GM04504 (cell line): ENCODE data around the gene CDC20B.
"Not testable (repeated sequence)": the region's sequence is repeated elsewhere in the genome, so short reads cannot be mapped to it uniquely, and the experiment has no call there.

ENCODE experiments used
- DNase-seq: peaks from one replicate; pipeline ENCODE4 v3.0.0-alpha.2; 2012; ENCODE audit warnings: low read depth

Gene CDC20B

DNA sequence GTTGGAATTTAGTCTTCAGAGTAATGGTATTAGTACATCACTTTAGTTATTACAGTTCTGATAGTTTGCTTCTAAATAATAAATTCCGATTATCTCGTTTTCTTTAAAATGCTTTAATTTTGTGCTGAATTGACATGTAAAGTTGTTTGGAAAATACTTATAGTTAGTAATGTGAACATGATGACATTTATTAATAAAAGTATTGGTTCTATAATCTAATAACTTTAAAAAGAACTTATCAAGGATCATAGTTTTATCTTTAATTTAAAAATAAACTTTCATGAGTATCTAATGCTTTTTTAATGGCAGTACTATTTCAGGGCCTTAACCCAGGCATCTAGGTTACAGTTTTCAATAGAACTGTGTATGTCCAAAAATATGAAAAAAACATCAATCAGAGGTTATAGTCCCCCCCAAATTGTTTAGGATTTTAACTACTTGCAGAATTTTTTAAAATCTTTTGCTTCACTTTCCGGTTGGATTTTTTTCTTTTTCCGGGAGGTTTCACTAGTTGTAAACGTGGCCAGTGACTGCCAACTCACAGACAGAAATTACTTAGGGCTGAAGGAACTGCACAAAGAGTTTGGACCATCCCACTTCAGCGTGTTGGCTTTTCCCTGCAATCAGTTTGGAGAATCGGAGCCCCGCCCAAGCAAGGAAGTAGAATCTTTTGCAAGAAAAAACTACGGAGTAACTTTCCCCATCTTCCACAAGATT lies 12.3 kb downstream of the CDC20B start:
- peak; percentile 89 for DNase-seq

DNA sequence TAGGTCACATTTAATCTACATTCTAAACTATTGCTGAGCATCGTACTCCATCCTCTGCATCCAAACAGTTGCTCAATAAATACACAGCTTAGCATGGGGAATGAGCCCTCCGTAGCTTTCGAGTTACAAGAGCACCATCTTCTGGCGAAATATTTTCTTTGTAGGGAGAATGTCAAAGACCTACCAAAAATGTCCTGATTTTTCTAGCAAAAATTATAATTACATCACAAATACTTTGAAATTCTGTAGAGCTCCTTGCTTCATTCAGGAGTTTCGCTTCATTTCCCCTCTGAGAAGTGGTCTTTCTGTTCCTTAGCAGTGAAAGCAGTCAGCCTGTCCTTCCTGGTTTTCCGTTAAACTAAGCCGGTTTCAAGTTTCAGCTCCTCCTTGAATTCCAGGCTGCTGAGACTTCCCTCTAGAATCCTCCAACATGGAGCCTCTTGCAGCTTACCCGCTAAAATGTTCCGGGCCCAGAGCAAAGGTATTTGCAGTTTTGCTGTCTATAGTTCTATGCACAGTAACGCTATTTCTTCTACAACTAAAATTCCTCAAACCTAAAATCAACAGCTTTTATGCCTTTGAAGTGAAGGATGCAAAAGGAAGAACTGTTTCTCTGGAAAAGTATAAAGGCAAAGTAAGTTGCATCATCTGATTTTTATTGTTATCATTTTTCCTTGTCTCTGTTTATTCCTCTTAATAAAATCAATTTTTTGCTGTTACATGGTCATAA lies 13.0 kb downstream of the CDC20B start, which contains the start of gene GPX8:
Gene GPX8, plus strand, starts transcription at position 409 of the 730 bp plus-strand sequence. Its CDS starts 22 bp downstream, at position 431.
- DNase-seq: peak; percentile 72

DNA sequence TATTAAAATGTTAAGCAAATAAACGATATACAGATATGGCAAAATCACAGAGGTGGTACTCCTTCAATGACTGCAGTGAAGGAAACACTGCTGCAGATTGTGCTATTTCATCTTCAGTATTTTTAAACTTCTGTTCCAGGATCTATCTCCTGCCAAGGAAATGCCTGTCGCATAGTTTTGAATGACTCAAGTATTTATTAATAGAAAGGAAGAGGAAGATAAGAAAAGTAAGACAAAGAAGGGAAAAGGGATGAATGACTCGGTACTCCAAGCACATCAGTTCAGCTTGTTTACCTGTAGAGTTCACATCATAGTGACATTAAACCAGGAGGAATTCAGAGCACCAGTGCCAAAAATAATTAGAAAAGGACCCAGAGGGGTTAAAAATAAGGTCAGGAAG lies 18.1 kb downstream of the CDC20B start:
- DNase-seq: peak; percentile 18

DNA sequence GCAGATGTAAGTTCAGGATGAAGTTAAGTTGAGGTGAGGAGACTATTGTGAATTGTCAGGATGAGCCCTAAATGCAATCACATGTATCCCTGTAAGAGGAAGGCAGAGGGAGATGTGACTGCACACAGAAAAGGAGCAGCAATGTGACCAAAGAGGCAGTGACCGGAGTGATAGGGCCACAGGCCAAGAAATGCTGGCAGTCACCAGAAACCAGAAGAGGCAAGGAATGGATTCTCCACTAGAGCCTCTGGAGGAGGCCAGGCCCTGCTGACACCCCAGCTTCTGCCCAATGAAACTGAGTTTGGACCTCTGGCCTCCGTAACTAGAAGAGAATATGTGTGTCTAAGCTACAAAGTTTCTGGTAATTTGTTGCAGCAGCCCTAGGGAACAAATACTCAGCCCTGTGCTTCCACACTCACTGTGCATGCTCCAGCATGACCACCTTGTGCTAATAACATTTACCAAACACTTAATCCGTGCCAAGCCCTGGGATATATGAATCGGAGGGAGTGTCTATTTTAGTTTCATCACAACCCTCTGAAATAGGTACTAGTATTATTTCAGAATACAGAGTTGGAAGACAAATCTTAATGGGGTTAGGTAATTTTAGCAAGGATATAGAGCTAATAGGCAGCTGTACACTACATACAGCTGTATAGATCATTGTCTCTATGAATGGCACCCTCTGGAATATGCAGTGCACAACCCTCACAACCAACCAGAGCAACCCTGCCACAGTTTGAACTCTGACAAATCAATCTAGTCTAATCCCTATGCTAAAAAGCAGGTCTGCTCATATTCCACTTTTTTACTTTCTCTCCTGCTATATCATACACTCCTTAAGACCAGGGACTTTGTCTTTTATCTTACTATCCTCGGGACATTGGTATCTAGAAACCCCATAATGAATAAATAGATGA lies 20.8 kb downstream of the CDC20B start:
- DNase-seq: peak; percentile 21

DNA sequence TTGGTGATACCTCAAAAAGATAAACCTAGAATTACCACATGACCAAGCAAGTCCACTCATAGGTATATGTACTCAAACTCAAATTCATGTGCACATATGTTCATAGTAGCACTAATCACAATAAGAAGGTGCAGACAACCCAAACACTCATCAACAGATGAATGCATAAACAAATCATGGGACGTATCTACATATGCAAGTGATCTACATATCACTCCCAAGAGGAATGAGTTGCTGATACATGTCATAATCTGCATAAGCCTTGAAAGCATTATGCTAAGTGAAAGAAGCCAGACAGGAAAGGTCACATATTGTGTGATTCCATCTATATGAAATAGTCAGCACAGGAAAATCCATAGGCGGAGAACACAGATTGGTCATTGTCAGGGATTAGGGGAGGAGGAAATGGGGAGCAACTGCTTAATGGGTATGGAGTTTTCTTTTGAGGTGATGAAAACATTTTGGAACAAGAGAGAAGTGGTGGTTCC lies 23.6 kb downstream of the CDC20B start:
- DNase-seq: no peak

DNA sequence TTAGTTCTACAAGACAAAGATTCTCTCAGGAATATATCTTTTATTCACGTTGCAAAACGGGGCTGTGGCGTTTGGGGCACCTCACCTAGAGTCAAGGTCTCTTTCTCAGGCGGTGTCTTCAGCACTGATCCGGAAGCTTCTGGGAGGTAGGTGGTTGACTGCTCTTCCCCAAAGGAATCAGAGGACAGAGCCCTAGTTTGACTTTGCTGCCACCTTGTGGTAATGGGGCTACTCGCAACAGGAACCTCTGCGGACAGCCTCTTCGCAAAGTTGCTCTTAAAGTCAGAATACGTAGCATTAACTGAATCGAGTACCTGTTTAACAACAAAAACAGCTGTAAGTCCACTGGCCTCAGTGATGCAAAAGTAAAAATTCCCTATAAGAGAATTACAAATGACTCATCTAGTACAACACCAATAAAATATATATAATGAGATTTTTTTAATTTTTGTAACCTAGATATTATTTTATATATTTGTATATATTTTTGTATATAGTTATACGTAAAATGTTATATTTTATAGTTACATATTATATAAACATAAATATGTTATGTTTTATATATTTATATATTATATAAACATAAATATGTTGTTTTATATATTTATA lies 26.3 kb downstream of the CDC20B start:
- peak; percentile 65 for DNase-seq

DNA sequence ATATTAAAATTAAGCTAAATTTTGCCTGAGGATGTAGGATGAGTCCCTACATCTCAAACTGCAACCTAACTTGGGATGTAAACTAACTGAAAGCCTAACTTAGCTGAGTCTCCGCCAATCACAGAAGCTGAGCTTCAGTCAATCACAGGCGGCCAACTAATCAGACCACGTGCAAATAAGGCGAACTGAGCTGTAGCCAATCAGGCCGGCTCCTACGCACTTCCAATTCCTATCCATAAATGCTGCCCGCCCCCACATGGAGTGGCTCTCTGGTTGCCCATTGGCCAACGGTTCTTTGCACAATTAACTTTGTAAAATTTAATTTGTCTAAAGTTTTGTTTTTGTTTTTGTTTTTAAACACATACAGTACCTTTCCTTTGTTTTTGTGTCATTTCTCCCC lies 26.9 kb downstream of the CDC20B start:
- DNase-seq: no peak

DNA sequence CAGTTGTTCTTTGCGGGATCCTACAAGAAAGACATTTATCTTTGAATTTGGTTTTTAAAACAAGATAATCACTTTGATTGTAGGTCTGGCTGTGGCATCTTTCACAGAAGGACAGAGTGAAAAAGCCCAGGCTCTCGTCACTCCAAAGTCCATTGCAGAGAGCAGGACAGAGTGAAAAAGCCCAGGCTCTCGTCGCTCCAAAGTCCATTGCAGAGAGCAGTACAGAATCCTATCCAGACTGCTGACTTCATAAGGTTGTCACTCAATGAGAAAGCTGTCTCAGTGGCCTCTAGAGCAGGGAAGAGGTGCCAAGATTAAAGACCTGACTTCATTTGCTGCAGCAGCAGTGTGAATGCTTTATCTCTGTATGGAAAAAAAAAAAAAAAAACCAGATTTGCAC lies 29.4 kb downstream of the CDC20B start:
- DNase-seq: no peak

DNA sequence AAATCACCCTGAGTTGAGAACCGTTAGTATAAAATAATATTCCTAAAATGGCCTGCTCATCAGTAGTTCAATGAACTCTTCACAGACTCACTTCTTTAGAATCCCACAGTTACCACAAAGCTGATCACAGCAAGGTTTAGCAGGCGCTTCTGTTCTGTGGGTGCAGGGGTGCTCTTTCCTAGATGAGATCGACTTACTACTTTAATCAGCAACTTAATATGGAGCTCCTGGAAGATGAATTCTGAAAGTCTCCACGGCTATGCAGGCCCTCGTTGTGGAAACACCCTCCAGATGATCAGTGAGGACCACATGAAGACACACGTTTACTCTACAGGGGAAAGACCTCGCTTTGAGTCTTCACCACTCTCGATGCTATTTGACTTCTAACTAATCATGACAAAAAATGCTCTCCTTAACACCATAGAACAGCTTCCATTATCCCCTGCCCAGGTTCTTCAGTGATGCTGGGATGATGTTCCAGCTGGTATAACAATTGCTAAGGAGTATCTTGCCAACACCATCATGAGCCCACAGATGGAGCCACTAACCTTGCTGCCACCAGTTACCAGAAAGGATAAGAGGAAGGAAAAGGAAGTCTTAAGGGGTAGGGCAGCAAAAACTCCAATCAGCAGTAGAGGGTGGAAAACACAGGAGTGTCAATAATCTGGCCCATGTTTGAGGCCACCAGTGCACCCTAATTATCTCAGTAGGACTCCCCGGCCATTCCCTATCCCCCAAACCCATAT lies 30.9 kb downstream of the CDC20B start:
- DNase-seq: no peak

DNA sequence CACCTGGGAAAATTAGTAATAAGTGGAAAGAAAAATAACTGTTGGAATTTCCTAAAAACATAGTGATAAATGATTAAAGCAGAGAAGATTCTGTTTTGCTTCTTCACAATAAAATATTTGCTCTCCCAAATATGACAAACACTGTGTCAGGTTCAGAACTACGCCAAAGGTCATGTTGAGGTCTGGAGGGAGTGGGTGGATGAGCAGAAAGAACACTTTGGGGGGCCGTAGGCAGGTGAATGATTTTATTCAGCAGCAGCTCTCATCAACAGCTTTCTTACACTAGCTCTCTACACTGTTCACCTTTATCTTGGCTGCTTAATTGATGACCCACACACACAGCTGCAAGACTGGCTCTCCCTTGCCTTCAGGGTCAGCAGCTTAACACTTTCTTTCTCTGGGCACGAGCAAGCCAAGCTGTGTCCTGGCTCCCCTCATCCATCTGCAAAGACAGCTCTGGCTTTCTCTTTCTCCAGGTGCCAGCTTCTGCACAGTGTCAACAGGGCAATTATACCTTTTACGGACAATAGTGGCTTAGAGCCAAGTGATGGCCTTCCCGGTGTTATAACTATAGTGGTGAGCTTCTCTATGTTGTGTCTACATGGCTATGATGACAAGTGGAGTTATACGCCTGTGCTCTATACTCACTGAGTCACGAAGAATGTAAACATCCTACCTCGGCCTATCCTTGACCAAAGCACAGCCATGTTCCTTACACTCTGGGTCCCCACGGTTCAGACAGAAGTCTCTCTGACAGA lies 31.9 kb downstream of the CDC20B start:
- no peak for DNase-seq

DNA sequence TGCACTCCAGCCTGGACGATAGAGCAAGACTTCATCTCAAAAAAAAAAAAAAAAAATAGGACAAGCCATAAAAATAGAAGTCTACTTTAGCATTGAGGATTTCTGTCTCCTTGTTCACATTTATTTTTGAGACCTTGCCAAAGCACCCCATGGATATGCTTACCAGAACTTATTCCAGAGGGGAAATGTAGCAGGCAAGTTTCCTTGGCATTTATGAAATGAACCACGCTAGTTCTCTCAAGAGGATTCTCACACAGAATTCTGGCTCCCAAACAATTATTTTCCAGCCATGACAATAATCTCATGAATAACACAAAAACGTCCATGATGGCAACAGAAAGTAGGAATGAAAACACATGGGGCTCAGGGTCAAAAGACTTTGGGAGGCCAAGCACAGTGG lies 36.5 kb downstream of the CDC20B start:
- DNase-seq: no peak

DNA sequence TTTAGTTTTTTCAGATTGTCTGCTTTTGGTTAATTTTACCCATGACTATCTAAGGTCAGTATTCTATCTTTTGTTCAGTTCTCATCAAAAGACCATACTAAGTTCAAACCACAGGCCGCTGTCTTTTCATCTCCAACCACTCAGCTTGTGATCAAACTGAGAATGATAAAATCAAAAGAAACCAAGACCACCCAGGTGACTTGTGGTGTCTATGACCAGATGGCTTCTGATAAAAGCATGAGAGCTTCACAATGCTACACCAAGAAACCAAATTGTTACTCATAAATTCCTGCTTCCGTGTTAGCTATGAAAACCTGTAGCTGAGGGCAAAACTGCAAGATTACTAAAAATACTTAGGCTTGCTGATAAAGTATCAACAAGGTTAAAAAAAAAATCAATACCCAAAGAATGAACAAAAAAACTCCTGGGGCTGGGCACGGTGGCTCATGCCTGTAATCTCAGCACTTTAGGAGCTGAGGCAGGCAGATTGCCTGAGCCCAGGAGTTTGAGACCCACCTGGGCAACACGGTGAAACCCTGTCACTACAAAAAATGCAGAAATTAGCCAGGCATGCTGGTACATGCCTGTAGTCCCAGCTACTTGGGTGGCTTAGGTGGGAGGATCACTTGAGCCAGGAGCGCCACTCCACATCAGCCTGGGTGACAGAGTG lies 38.8 kb downstream of the CDC20B start:
- DNase-seq: no peak

DNA sequence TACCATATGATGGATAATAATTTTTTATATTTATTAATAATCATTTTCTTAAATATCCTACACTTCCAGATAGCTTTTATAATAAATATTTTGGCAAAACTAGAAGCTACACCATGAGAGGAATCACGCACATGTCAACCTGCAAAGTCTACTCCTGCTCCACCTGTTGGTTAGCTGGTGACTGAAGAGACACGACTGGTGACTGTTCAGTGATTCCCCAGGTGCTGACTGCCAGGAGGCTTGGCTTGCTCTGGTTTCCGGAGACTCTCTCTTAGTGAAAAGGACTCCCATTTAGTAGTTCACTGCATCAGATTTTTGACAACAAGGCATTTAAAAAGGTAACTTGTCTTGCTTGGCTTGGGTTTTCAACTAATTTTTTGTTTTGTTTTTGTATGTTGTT lies 49.6 kb downstream of the CDC20B start:
- DNase-seq: no peak

DNA sequence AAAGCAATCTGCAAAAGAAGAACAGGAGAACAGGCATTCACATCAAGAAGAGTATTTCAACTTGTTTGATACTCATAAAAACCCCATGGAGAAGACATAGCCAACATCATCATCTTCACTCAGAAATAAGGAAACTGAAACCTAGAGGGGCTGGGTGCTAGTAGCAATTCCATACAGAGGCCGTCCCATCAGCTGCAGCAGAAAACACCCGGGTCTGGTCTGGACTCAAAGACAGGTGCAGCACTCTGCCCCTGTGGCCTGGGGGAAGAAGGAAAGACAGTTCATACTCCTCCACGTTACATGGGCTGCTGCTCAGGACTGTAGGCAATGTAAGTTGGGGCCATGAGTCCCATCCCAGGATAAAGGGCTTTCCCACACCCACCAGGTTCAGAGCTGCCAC lies 58.9 kb downstream of the CDC20B start:
- DNase-seq: no peak

DNA sequence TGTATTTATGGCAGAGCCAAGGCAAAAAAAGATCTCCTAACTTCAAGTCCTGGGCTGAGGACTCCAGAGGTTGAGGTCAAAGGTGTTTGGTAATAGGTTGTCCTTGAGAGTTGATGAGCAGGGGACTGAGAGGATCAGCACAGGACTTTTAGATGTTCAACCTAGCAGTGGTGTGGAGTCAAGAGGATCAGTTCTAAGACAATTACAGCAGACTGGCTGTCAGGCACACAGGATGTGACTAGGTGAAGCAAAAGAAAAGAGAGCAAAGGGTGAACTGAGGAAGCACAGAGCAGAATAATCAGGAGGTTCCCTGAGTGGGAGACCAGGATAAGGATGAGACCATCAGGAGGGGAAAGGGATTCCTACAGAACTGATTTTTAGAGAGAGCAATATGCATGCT lies 59.6 kb downstream of the CDC20B start:
- no peak for DNase-seq

DNA sequence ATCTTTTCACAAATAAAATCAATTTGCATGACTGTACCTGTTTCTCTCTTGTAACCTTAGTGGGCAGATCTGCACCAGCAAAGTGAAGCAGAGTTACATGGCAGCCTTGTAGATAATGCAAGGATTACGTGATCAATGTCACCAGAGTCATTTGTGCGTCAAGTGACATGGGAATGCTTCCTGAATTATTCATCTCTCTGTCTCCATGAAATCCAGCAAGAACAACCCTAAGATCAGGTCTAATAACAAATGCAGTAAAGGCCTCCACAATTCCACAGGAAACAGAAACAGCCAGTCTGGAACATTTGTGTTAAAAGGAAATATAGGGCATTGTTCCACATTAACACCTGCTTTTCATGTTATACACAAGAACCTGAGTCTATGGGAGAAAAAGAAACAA lies 62.8 kb downstream of the CDC20B start:
- DNase-seq: no peak

DNA sequence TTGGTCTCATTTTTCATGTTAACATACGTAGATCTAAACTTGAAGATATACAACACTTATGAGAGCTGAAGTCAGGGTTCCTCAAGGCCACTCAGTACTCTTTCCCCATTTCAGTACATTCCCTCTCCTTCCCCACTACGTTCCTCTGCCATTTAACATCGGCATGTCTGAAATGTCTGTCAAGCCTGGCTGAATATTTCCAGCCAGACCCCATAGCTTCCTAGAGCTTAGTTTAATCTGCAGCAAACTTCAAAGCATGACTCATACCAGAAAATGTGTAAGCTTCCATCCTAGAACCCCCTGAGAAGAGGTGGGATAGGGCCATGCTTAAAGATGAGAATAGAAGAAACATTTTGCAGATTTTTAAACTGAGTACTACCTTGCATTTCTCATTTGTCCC lies 64.3 kb downstream of the CDC20B start:
- no peak for DNase-seq

DNA sequence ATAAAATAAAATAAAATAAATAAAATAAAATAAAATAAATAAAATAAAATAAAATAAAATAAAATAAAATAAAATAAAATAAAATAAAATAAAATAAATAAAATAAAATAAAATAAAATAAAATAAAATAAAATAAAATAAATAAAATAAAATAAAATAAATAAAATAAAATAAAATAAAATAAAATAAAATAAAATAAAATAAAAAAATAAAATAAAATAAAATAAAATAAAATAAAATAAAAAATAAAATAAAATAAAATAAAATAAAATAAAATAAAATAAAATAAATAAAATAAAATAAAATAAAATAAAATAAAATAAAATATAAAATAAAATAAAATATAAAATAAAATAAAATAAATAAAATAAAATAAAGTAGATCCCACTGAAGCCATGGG lies 67.0 kb downstream of the CDC20B start:
- not testable (repeated sequence) for DNase-seq

DNA sequence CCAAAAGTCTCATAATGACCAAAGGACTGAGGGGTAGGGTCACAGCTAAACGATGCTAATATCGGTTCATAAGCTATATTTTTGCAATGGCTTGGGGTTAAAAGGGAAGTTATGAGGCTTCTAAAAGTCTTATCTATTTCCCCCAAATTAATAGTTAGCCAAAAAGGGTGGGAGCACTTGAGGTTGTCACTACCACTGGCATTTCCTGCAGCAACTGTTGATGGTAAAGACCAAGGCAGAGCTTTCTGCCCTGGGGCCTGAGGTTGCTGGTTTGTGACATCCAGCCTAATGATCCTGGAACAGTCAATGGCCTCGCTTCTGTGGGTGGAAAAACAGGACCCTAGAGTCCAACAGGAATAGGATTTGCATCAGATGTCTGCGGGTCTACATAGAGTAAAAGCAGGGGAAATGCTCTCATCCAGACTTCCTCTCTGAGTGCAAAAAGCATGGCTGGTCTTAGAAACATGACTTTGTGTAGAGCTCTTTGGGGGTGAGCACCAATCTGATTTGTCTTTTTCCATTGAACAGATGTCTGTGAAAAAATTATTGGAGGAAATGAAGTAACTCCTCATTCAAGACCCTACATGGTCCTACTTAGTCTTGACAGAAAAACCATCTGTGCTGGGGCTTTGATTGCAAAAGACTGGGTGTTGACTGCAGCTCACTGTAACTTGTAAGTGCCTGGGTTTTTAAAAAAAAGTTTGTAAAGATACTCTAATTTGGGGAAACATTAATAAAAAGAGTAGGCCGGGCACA lies 67.9 kb downstream of the CDC20B start:
- DNase-seq: no peak
